ENCODE results near the gene ADCY6.

ADCY6 gene

DNA sequence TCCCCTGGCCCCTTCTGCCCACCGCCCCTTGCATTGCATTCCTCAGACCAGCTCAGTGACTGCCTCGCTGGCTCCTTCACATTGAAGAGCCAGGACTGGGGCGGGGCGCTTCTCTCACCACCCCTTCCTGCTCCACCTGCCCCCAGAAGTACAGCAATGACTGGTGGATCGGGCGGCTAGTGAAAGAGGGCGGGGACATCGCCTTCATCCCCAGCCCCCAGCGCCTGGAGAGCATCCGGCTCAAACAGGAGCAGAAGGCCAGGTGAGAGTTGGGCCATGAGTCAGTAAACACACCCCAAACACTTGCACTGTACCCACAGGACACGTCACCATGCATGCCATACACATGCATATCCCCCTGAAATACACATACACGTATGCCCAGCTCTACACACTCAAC, 35.2 kb upstream of the ADCY6 start:
- Histone ChIP-seq H3K36me3 (peaks cover 22% of the 10 kb centered on the region), H3K4me3 (ENCODE audit: low read depth in 1 of 2, low read length in 1 of 2) (no peak overlapping the region), H3K27me3 (peaks cover 45% of the 10 kb centered on the region), H3K9me3 (no peaks in the 10 kb centered on the region), H3K27ac (no peak overlapping the region), H3K4me1 (ENCODE audit: control insufficient read depth in 1 of 2, insufficient read depth in 1 of 2, low read depth in 1 of 2, low read length in 1 of 2) (no peaks in the 10 kb centered on the region)
- TF ChIP-seq CTCF (IDR thresholded peaks at IDR 0.05): no peak

GRCh38 chr12:48823281-48823680, 34.4 kb upstream of the ADCY6 start:
- TF ChIP-seq CTCF (IDR thresholded peaks at IDR 0.05): no peak
- Histone ChIP-seq H3K9me3 (no peaks in the 10 kb centered on the region), H3K36me3 (peaks cover 13% of the 10 kb centered on the region), H3K27ac (no peak overlapping the region), H3K4me1 (ENCODE audit: control insufficient read depth in 1 of 2, insufficient read depth in 1 of 2, low read depth in 1 of 2, low read length in 1 of 2) (peaks cover 0 to 5% of the 10 kb centered on the region in 2 experiments), H3K4me3 (ENCODE audit: low read depth in 1 of 2, low read length in 1 of 2) (no peak overlapping the region), H3K27me3 (peaks cover 53% of the 10 kb centered on the region)

DNA sequence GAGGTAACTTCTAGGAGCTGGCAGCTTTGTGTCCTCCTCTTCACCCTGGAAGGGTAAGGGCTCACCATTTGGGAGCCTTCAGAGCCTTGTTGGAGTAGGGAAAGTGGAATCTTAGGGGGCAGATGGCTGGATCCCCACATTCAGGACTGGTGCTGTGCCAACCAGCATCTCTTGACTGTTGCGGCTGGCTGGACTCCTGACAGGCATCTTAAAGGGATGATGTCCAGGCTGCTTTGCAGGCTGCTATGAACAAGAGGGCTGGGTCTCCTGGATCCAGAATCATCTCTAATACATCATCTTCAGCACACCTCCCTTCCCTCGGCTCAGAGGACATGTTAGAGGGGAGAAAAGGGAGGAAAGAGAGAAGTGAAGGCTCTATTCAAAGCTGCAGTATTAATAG, 33.8 kb upstream of the ADCY6 start:
- H3K27ac ChIP-seq: no peak overlapping the region
- H3K36me3 ChIP-seq: peaks cover 8% of the 10 kb centered on the region
- peaks cover 59% of the 10 kb centered on the region for H3K27me3 ChIP-seq
- no peak for TF ChIP-seq CTCF (IDR thresholded peaks at IDR 0.05)
- no peak overlapping the region for H3K4me3 ChIP-seq (ENCODE audit: low read depth in 1 of 2, low read length in 1 of 2)
- no peaks in the 10 kb centered on the region for H3K9me3 ChIP-seq
- peaks cover 5 to 11% of the 10 kb centered on the region in 2 experiments for H3K4me1 ChIP-seq (ENCODE audit: control insufficient read depth in 1 of 2, insufficient read depth in 1 of 2, low read depth in 1 of 2, low read length in 1 of 2)

- no peak overlapping the region for H3K4me3 ChIP-seq (ENCODE audit: low read depth in 1 of 2, low read length in 1 of 2)
- H3K27ac ChIP-seq: no peak overlapping the region
- H3K27me3 ChIP-seq: peaks cover 65% of the 10 kb centered on the region
- no peaks in the 10 kb centered on the region for H3K9me3 ChIP-seq
- peaks cover 7 to 16% of the 10 kb centered on the region in 2 experiments for H3K4me1 ChIP-seq (ENCODE audit: control insufficient read depth in 1 of 2, insufficient read depth in 1 of 2, low read depth in 1 of 2, low read length in 1 of 2)
- TF ChIP-seq CTCF (IDR thresholded peaks at IDR 0.05): no peak
- peaks cover 4% of the 10 kb centered on the region for H3K36me3 ChIP-seq
Observed at GRCh38 chr12:48822139-48822538, 33.2 kb upstream of the ADCY6 start.

GRCh38 chr12:48819986-48820725, 31.3 kb upstream of the ADCY6 start:
- no peak overlapping the region for H3K27ac ChIP-seq
- peaks cover 85% of the 10 kb centered on the region for H3K27me3 ChIP-seq
- H3K9me3 ChIP-seq: no peaks in the 10 kb centered on the region
- no peak overlapping the region for H3K4me3 ChIP-seq (ENCODE audit: low read depth in 1 of 2, low read length in 1 of 2)
- no peak for TF ChIP-seq CTCF (IDR thresholded peaks at IDR 0.05)
- no peaks in the 10 kb centered on the region for H3K36me3 ChIP-seq
- peaks cover 19 to 24% of the 10 kb centered on the region in 2 experiments for H3K4me1 ChIP-seq (ENCODE audit: control insufficient read depth in 1 of 2, insufficient read depth in 1 of 2, low read depth in 1 of 2, low read length in 1 of 2)

All from neutrophil (primary cell).